ENCODE results near the gene HBA1. TPM values are rescaled to one million over a fixed set of nuclear protein-coding genes. Genes with fewer than 3 reads are reported as not detected.

HBA1 gene
- total RNA-seq, 2 experiments from 2014 or later, result not detected

GRCh38 chr16:180101-180675 lies 3.7 kb downstream of the HBA1 start, which contains the start of gene HBQ1:
Gene HBQ1, plus strand, starts transcription at chr16:180459. Its CDS starts 28 bp downstream, at chr16:180487.
- H3K9me3 Mint-ChIP-seq, result no peaks in the 10 kb centered on the region
- H3K36me3 Mint-ChIP-seq (ENCODE audit: low read depth), result peaks cover 3% of the 10 kb centered on the region
- intact Hi-C loops (cut with DNase I, micrococcal nuclease), result no loop called here
- peaks cover 34% of the 10 kb centered on the region for H3K27me3 Mint-ChIP-seq
- peaks cover 25% of the 10 kb centered on the region for H3K4me1 ChIP-seq (ENCODE audit: insufficient read depth, low read length)
- POLR2A ChIA-PET, result interaction anchor here (0.6 kb wide), 1 partner anchor 245 kb away, joined by 3 read pairs; the partner anchor contains the start of gene RAB11FIP3
- no peak for ATAC-seq (ENCODE audit: poor library complexity)
- H3K4me3 ChIP-seq (ENCODE audit: low read length), result peak within 1 kb of the TSS; percentile 46
- H3K27ac ChIP-seq (ENCODE audit: low read depth in 1 of 2, low read length in 2 of 2), result no peak within 1 kb of the TSS
- TF ChIP-seq CTCF (IDR thresholded peaks at IDR 0.05), result no peak
- DNase-seq, result peak in 7 of 14 experiments; percentile 11 to 62 (median 46)
- CTCF ChIA-PET, result interaction anchor here (0.9 to 2.5 kb wide), 4 partner anchors 8 to 115 kb away, joined by 3 to 16 read pairs (median 7); no protein-coding TSS in a partner anchor
- H3K4me1 Mint-ChIP-seq (ENCODE audit: low read depth), result peaks cover 4% of the 10 kb centered on the region
- H3K36me3 ChIP-seq (ENCODE audit: insufficient read depth, low read length), result no peaks in the 10 kb centered on the region
- no peak within 1 kb of the TSS for H3K27ac Mint-ChIP-seq
- peaks cover 33 to 41% of the 10 kb centered on the region in 2 experiments for H3K27me3 ChIP-seq (ENCODE audit: control insufficient read depth in 1 of 2, insufficient read depth in 2 of 2, low read length in 2 of 2)
- H3K9me3 ChIP-seq (ENCODE audit: control insufficient read depth in 1 of 2, insufficient read depth in 1 of 2, low read length in 2 of 2), result peaks cover 0 to 6% of the 10 kb centered on the region in 2 experiments
- H3K4me3 Mint-ChIP-seq, result peak within 1 kb of the TSS; percentile 54

- intact Hi-C loops (cut with DNase I, micrococcal nuclease), result loop anchor here (1.0 kb wide), 4 partner anchors 63 to 116 kb away; no protein-coding TSS in a partner anchor
Measured at GRCh38 chr16:180681-181564, 4.4 kb downstream of the HBA1 start.

More at GRCh38 chr16:180681-181564, 4.4 kb downstream of the HBA1 start:
- TF ChIP-seq CTCF (IDR thresholded peaks at IDR 0.05), result no peak
- Histone ChIP-seq H3K9me3 (ENCODE audit: control insufficient read depth in 1 of 2, insufficient read depth in 1 of 2, low read length in 2 of 2) (peaks cover 0 to 6% of the 10 kb centered on the region in 2 experiments), H3K27me3 (ENCODE audit: control insufficient read depth in 1 of 2, insufficient read depth in 2 of 2, low read length in 2 of 2) (peaks cover 27 to 34% of the 10 kb centered on the region in 2 experiments), H3K36me3 (ENCODE audit: insufficient read depth, low read length) (no peaks in the 10 kb centered on the region), H3K27ac (ENCODE audit: low read depth in 1 of 2, low read length in 2 of 2) (no peak overlapping the region), H3K4me1 (ENCODE audit: insufficient read depth, low read length) (peaks cover 25% of the 10 kb centered on the region), H3K4me3 (ENCODE audit: low read length) (peak overlapping the region; percentile 46)
- peak; percentile 95 for ATAC-seq (ENCODE audit: poor library complexity)
- Mint-ChIP-seq H3K4me1 (ENCODE audit: low read depth) (no peaks in the 10 kb centered on the region), H3K9me3 (no peaks in the 10 kb centered on the region), H3K27ac (no peak overlapping the region), H3K36me3 (ENCODE audit: low read depth) (peaks cover 10% of the 10 kb centered on the region), H3K4me3 (no peak overlapping the region), H3K27me3 (peaks cover 28% of the 10 kb centered on the region)
- DNase-seq, result peak in 13 of 14 experiments; percentile 29 to 91 (median 82)
- POLR2A ChIA-PET, result interaction anchor here (0.6 to 1.7 kb wide), 3 partner anchors 74 to 244 kb away, joined by 3 to 6 read pairs (median 3); partner anchors contain the start of gene RAB11FIP3
- CTCF ChIA-PET, result interaction anchor here (0.5 to 2.5 kb wide), 6 partner anchors 8 to 115 kb away, joined by 3 to 16 read pairs (median 5); no protein-coding TSS in a partner anchor
